HepG2 (cell line): ENCODE measurements around the gene SLC13A3. TPM values are rescaled to one million over a fixed set of nuclear protein-coding genes. Genes with fewer than 3 reads are reported as not detected.
A peak's percentile ranks its signal among the peaks of the same experiment; 100 is the strongest.

Experiments used
- AKAP8 ChIP-seq: sonication (generic); formaldehyde crosslinking; IDR thresholded peaks from 2 replicates; pipeline ENCODE4 v1.5.1; 2020; ENCODE audit warnings: mild to moderate bottlenecking, missing genetic modification reagents
- ARHGAP35 ChIP-seq: sonication (generic); formaldehyde crosslinking; IDR thresholded peaks from 2 replicates; pipeline ENCODE4 v1.9.0; 2022; ENCODE audit warnings: mild to moderate bottlenecking, inconsistent platforms, moderate library complexity, missing genetic modification reagents, borderline replicate concordance
- CAMTA2 ChIP-seq: sonication (generic); formaldehyde crosslinking; IDR thresholded peaks from 2 replicates; pipeline ENCODE4 v1.4.0; 2020; ENCODE audit warnings: mild to moderate bottlenecking, missing genetic modification reagents, borderline replicate concordance
- CREM ChIP-seq, 2 experiments: sonication (generic) in 1 of 2; formaldehyde crosslinking in 1 of 2; IDR thresholded peaks; 2 replicates each; pipeline versions ENCODE4 v1.4.0 to v1.6.1; 2016 to 2020; ENCODE audit warnings: antibody characterized with exemption in 1 of 2, mild to moderate bottlenecking in 1 of 2, missing genetic modification reagents in 1 of 2
- DR1 ChIP-seq: sonication (generic); formaldehyde crosslinking; IDR thresholded peaks from 2 replicates; pipeline ENCODE4 v1.8.0; 2021; ENCODE audit warnings: mild to moderate bottlenecking, missing genetic modification reagents, inconsistent platforms
- FOXA1 ChIP-seq, 2 experiments: fragments of 450-650 bp in 1 of 2; sonication (generic) in 1 of 2; formaldehyde crosslinking in 1 of 2; IDR thresholded peaks; 2 replicates each; pipeline versions ENCODE4 v1.4.0 to v1.6.1; 2016 to 2020; ENCODE audit warnings: missing genetic modification reagents in 1 of 2
- GPN1 ChIP-seq: sonication (generic); formaldehyde crosslinking; IDR thresholded peaks from 2 replicates; pipeline ENCODE4 v1.5.1; 2020; ENCODE audit warnings: missing genetic modification reagents, borderline replicate concordance
- HNF4A ChIP-seq: sonication (generic); formaldehyde crosslinking; IDR thresholded peaks from 2 replicates; pipeline ENCODE4 v1.4.0; 2020; ENCODE audit warnings: missing genetic modification reagents
- MEIS1 ChIP-seq: sonication (generic); formaldehyde crosslinking; IDR thresholded peaks from 2 replicates; pipeline ENCODE4 v1.9.0; 2021; ENCODE audit warnings: mild to moderate bottlenecking, missing genetic modification reagents, moderate library complexity, borderline replicate concordance
- MIER2 ChIP-seq: IDR thresholded peaks from 2 replicates; pipeline ENCODE4 v1.6.1; 2016; ENCODE audit warnings: missing biosample characterization, missing genetic modification reagents
- NCOA1 ChIP-seq: sonication (generic); formaldehyde crosslinking; IDR thresholded peaks from 2 replicates; pipeline ENCODE4 v1.9.0; 2021; ENCODE audit warnings: missing genetic modification reagents
- NCOR1 ChIP-seq: fragments of 200-600 bp; sonication (generic); IDR thresholded peaks from 2 replicates; pipeline ENCODE4 v1.7.0; 2017; ENCODE audit warnings: antibody characterized with exemption, low read length, borderline replicate concordance
- NPAS2 ChIP-seq: sonication (generic); formaldehyde crosslinking; IDR thresholded peaks from 2 replicates; pipeline ENCODE4 v1.8.0; 2022; ENCODE audit warnings: mild to moderate bottlenecking, missing genetic modification reagents, borderline replicate concordance
- NR2C2 ChIP-seq: sonication (generic); formaldehyde crosslinking; IDR thresholded peaks from 2 replicates; pipeline ENCODE4 v1.4.0; 2020; ENCODE audit warnings: missing genetic modification reagents, mild to moderate bottlenecking, moderate library complexity, borderline replicate concordance
- NR2F1 ChIP-seq, 2 experiments: fragments of 450-650 bp in 1 of 2; formaldehyde crosslinking in 1 of 2; IDR thresholded peaks; 2 replicates each; pipeline versions ENCODE4 v1.5.0 to v1.6.1; 2016 to 2020; ENCODE audit warnings: mild to moderate bottlenecking in 1 of 2, missing compliant biosample characterization in 1 of 2, missing genetic modification reagents in 1 of 2, moderate library complexity in 1 of 2
- PHF21A ChIP-seq: sonication (generic); formaldehyde crosslinking; IDR thresholded peaks from 2 replicates; pipeline ENCODE4 v1.5.0; 2020; ENCODE audit warnings: mild to moderate bottlenecking, missing genetic modification reagents
- PLRG1 ChIP-seq: fragments of 450-650 bp; conservative IDR thresholded peaks from 2 replicates; pipeline ENCODE4 v1.6.1; 2016
- PLSCR1 ChIP-seq: sonication (generic); formaldehyde crosslinking; IDR thresholded peaks from 2 replicates; pipeline ENCODE4 v1.5.0; 2020; ENCODE audit warnings: missing genetic modification reagents, mild to moderate bottlenecking, borderline replicate concordance
- SATB2 ChIP-seq: sonication (generic); formaldehyde crosslinking; IDR thresholded peaks from 2 replicates; pipeline ENCODE4 v1.5.0; 2020; ENCODE audit warnings: missing genetic modification reagents
- SMAD9 ChIP-seq: sonication (generic); formaldehyde crosslinking; IDR thresholded peaks from 2 replicates; pipeline ENCODE4 v1.5.1; 2020; ENCODE audit warnings: mild to moderate bottlenecking, missing genetic modification reagents
- TRIM24 ChIP-seq: sonication (generic); formaldehyde crosslinking; IDR thresholded peaks from 2 replicates; pipeline ENCODE4 v1.8.0; 2022; ENCODE audit warnings: mild to moderate bottlenecking, missing genetic modification reagents
- USF2 ChIP-seq, 2 experiments: sonication (generic) in 1 of 2; formaldehyde crosslinking in 1 of 2; IDR thresholded peaks; 2 replicates each; pipeline versions ENCODE4 v1.5.1 to v1.6.1; 2011 to 2020; ENCODE audit warnings: borderline replicate concordance in 1 of 2, low read depth in 1 of 2, low read length in 1 of 2, mild to moderate bottlenecking in 1 of 2, missing genetic modification reagents in 1 of 2, moderate library complexity in 1 of 2
- ZBTB34 ChIP-seq: sonication (generic); formaldehyde crosslinking; IDR thresholded peaks from 2 replicates; pipeline ENCODE4 v1.8.0; 2022; ENCODE audit warnings: mild to moderate bottlenecking, missing genetic modification reagents
- ZNF33A ChIP-seq: sonication (generic); formaldehyde crosslinking; IDR thresholded peaks from 2 replicates; pipeline ENCODE4 v1.5.1; 2020; ENCODE audit warnings: missing genetic modification reagents, mild to moderate bottlenecking, moderate library complexity, borderline replicate concordance
- ZNF883 ChIP-seq: sonication (generic); formaldehyde crosslinking; IDR thresholded peaks from 2 replicates; pipeline ENCODE4 v1.5.1; 2020; ENCODE audit warnings: mild to moderate bottlenecking, missing genetic modification reagents; ENCODE audit errors: not compliant biosample characterization
- polyA plus RNA-seq, 8 experiments: library from polyadenylated mRNA; depleted of rRNA in 3 of 8; stranded (reverse) in 7 of 8; unstranded in 1 of 8; fragments of >200 nt; fragmentation: Illumina TruSeq in 4 of 8; extraction: Trizol in 4 of 8; gene quantifications; 2 replicates each; pipeline versions ENCODE4 v1.2.1 to v1.2.3, GENCODE V29; 2011 to 2016; ENCODE audit warnings: low read depth in 4 of 8, missing spikeins in 1 of 8, mixed read lengths in 1 of 8; ENCODE audit not compliant: insufficient read depth in 1 of 8
- total RNA-seq, 5 experiments: library from RNA; depleted of rRNA; stranded (reverse); fragments of >200 nt; fragmentation: Illumina TruSeq; extraction: Trizol; gene quantifications; 2 replicates each; pipeline ENCODE4 v1.2.3, GENCODE V29; 2016; ENCODE audit warnings: low read depth in 1 of 5

The SLC13A3 gene
- total and polyA plus RNA-seq, 2 of the 13 experiments (the other 11 are each of a cell fraction or from before 2014, with no cell fraction given): 66.5 to 76.0 TPM

GRCh38 chr20:46631212-46631869 lies 19.9 kb downstream of the SLC13A3 start (continued):
- TF ChIP-seq USF2 (IDR thresholded peaks at IDR 0.05; ENCODE audit: low read depth, low read length) (0 out of 2 replicates have a peak, but pooled peaks have one; percentile 15), USF2 (CRISPR knock-in tag; IDR thresholded peaks at IDR 0.05; ENCODE audit: borderline replicate concordance) (no peak), NR2C2 (peak; percentile 77), HNF4A (CRISPR knock-in tag) (peak; percentile 69), MIER2 (CRISPR knock-in tag) (0 out of 2 replicates have a peak, but pooled peaks have one; percentile 72), NR2F1 (CRISPR knock-in tag; IDR thresholded peaks at IDR 0.05) (peak in 1 of 2 experiments; percentile 77; a peak in 2 of 4 replicates), PLRG1 (no peak), SMAD9 (no peak), GPN1 (CRISPR knock-in tag) (no peak), NCOR1 (peak; percentile 80; the same call in 1 of the 2 replicates), CREM (IDR thresholded peaks at IDR 0.05) (peak; percentile 71), CREM (CRISPR knock-in tag; IDR thresholded peaks at IDR 0.05) (no peak), NPAS2 (CRISPR knock-in tag) (no peak), CAMTA2 (CRISPR knock-in tag) (no peak), DR1 (no peak), ARHGAP35 (CRISPR knock-in tag) (no peak), PLSCR1 (CRISPR knock-in tag) (no peak), MEIS1 (CRISPR knock-in tag) (no peak), NCOA1 (CRISPR knock-in tag) (no peak), PHF21A (CRISPR knock-in tag) (peak; percentile 75; the same call in 1 of the 2 replicates), ZNF883 (CRISPR knock-in tag) (no peak), SATB2 (CRISPR knock-in tag) (no peak), FOXA1 (IDR thresholded peaks at IDR 0.05) (no peak), FOXA1 (CRISPR knock-in tag; IDR thresholded peaks at IDR 0.05) (no peak), ZBTB34 (CRISPR knock-in tag) (no peak), ZNF33A (CRISPR knock-in tag) (no peak), AKAP8 (CRISPR knock-in tag) (peak; percentile 59; the same call in 1 of the 2 replicates), TRIM24 (CRISPR knock-in tag) (peak; percentile 73; the same call in 1 of the 2 replicates)
